GM12892 (cell line): ENCODE results near the gene DOK3.

Experiments used
- POLR2A ChIP-seq: IDR thresholded peaks from 2 replicates; pipeline ENCODE4 v1.6.1; 2011; ENCODE audit warnings: low read depth, low read length, control low read depth
- POLR2AphosphoS5 ChIP-seq: IDR thresholded peaks from 2 replicates; pipeline ENCODE4 v1.6.1; 2011; ENCODE audit warnings: low read depth, low read length, control low read depth

DNA sequence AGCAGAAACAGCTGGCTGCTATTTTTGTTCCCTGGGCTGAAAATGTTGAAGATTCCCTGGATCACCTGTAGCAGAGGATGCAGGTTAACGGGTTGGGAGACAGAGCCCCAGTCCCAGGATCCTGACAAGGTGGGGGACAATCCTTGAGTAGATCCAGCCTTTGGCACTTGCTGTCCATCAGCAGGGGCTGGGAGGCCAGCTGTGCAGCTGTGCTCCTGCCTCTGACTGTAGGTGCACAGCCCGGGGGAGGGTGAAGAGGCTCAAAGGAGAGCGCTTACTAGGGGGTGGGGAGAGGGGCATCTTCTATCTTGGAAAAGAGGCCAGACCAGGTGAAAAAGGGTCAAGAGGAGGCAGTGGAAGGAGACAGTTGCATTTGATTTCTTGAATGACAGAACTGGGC, 10.6 kb upstream of the DOK3 start:
- no peak for TF ChIP-seq POLR2A
- TF ChIP-seq POLR2AphosphoS5 = no peak
